SIG-M5 treated with dmso at 0.1 percent for 504 hours (cell line): ENCODE measurements around the gene CGB8.

Experiments used
- DNase-seq: peaks from one replicate; lab custom pipeline; 2025; ENCODE audit not compliant: unreplicated experiment; lab: John Stamatoyannopoulos, UW

Gene CGB8

DNA sequence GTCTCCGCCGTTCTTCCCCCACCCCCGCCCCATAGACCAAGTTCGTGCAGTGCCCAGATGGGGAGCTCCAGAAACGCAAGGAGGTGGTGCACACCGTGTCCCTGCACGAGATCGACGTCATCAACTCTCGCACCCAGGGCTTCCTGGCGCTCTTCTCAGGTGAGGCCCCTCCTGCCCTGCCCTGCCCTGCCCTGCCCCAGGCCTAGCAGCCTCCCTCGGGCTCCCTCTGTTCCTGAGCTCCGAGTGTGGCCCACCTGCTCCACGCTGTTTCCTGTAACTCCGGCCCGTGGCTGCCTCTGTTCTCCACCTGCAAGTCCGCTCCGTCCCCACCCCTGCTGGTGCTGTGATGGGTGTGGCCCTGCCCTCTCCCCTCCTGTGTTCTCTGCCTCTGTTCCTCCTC, 38.5 kb downstream of the CGB8 start:
- DNase-seq, result no peak

DNA sequence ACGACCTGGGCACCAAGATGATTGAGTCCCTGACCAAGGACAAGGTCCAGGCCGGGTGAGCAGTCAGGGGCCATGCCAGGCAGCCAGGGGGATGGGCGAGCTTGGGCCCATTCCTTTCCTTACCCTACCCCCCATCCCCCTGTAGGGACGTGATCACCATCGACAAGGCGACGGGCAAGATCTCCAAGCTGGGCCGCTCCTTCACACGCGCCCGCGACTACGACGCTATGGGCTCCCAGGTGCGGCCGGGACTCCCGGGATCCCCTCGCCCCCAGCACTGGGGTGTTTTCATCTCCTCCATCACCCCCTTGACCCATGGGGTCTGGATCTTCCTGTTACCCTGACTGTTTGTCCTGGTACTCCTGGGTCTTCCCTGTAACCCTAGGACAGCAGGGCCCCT, 39.1 kb downstream of the CGB8 start:
- no peak for DNase-seq

DNA sequence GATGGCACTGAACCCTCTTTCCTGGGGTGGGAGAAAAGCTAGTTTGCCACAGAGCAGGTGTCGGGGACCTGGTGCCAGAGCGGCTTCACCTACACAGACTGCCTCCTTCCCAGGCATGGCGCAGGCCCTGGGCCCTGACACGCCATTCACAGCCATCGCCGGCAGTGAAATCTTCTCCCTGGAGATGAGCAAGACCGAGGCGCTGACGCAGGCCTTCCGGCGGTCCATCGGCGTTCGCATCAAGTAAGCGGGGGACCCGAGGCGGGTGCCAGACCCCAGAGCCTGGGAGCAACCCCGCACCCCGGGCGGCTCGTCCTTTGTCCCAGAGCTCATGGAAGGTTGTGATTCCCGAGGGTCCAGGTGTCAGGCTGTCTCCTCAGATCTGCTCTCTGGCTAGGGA, 42.0 kb downstream of the CGB8 start:
- DNase-seq, result no peak

DNA sequence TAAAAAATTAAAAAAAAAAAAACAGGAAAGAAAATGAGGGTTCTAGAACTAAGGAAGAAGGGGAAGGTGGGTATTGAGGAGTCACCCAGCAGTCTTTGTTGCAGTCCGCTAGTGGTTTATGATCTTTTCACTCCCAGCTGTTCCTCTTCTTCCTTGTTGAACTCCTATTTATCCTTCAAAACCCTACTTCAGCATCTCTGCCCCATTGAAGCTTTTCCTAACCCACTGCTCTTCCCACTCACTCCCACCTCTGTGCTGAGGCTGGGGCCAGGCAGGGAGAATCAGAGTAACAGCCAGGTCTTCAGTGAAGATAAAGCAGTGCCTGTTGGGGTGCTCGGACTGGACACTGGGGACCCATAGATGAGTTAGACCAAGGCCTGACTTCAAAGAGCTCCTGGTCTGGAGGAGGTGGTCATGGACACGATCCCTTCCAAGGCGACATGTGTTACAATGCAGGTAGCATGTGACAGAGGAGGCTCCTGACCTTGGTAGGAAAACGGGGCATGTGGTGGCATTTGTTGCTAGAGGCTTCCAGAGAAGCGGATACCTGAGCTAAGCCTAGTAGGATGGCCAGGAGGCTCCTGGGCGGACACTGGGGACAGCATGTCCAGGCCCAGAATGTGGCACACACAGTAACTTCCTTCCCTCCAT, 43.8 kb downstream of the CGB8 start:
- no peak for DNase-seq

DNA sequence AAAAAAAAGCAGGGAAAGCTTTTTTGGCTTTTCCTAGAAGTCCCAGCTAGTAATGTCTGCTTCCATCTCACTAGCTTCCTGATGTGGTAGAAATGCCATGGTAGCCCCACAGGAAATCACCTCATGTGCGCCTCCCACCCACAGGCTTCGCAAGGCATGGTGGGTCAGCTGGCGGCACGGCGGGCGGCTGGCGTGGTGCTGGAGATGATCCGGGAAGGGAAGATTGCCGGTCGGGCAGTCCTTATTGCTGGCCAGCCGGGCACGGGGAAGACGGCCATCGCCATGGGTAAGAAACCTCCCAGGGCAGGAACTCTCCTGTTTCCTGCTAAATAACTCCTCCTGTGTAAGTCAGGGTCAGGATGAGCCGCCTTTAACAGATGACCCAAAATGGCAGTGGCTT, 44.8 kb downstream of the CGB8 start:
- DNase-seq, result no peak

DNA sequence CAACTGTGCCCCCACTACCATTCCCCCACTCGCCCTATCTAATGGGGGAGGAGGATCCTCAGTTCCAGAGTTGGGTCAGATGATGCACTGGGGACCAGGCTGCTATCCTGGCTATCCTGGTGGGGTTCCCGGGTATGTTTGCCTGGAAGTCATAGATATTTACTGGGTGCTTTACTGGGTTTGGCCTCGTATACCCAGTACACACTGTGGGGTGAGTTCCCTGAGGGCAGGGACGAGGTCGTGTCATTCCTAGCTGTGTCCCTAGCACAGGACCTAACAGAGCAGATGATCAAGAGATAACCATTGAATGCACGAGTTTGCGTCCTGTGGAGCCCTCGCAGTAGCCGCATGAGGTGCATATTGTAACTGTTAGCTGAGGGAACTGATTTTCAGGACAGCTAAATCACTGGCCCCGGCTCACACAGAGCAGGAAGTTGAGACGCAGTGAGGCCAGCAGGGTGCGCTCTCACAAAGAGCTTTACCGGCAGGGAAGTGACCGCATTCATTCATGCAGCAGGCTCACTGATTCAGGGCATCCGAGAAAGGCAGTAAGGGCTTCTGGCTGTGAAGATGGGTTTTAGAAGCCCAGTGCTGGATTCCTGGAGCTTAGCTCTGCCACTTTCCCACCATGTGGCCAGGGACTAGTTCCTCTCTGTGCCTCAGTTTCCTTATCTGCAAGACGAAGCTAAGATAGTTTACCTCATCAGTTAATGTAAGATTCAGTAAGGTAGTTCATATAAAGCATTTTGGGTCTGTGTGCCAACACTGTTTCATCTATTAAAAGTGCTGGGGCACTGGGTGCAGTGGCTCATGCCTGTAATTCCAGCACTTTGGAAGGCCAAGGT, 49.2 kb downstream of the CGB8 start:
- DNase-seq, result peak; percentile 70

DNA sequence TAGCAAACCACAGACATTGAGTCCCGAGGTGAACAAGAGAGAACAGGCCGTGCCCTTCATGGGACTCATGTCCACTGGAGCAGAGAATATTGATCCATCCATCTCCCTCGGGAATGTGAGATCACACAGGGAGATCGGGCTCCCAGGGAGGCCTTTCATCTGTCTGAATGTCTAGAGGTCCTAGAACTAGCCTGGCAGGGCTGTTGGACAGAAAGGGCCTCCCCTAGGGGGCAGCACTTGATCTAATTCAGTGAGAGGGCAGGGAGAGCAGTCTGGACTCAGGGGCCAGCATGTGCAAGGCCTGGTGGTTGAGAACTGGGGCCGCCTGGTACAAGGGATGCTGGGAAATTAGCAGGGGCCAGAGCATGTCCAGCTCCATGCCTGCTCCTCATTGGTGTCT, 50.9 kb downstream of the CGB8 start:
- peak; percentile 60 for DNase-seq
